ENCODE data around the gene SYS1.
A peak's percentile ranks its signal among the peaks of the same experiment; 100 is the strongest.

DNA sequence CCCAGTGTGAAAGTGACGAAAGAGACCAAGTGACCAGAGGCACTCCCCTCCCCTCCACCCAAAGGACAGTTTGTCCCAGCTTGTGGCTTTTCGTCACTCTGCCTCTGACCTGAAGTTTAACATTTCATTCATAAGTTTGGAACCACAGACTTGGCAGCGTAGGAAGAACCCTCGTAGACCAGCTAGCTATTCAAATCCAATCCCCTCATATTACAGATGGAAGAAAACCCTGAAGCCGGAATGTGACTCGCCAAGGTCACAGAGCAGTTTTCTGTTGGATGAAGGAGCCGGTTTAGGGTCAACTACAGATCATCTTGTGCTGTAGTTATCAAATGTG lies 3.9 kb upstream of the SYS1 start:
- TF ChIP-seq CTCF (IDR thresholded peaks at IDR 0.05) (no peak), POLR2AphosphoS5 (IDR thresholded peaks at IDR 0.05) (peak; percentile 87 to 93), POLR2A (IDR thresholded peaks at IDR 0.05) (peak in 2 of 4 donors; percentile 15 to 46), EP300 (IDR thresholded peaks at IDR 0.05) (peak; percentile 23 to 99 (median 97))
